PFSK-1 (cell line): ENCODE data around the gene CABLES2.

Experiments used
- FOXP2 ChIP-seq: optimal IDR thresholded peaks from 2 replicates; pipeline ENCODE3; 2011; ENCODE audit warnings: borderline replicate concordance, control low read depth, inconsistent platforms; ENCODE audit not compliant: insufficient read depth; ENCODE audit errors: extremely low read length, extremely low read depth
- POLR2AphosphoS5 ChIP-seq: IDR thresholded peaks from 2 replicates; pipeline ENCODE4 v1.6.1; 2012; ENCODE audit warnings: low read depth, mild to moderate bottlenecking, control low read depth, low read length, moderate library complexity
- SIN3A ChIP-seq: IDR thresholded peaks from 2 replicates; pipeline ENCODE4 v1.6.1; 2012; ENCODE audit warnings: mild to moderate bottlenecking, low read length, moderate library complexity, borderline replicate concordance; ENCODE audit not compliant: insufficient read depth
- TAF1 ChIP-seq: IDR thresholded peaks from 2 replicates; pipeline ENCODE4 v1.6.1; 2012; ENCODE audit warnings: low read length, control low read depth, borderline replicate concordance; ENCODE audit not compliant: insufficient read depth
- TF ChIP-seq, protein P1 (sequence below), 2 experiments: IDR thresholded peaks; 2 replicates each; pipeline versions ENCODE4 v1.6.1 to v1.8.0; 2011 to 2012; ENCODE audit warnings: low read depth in 2 of 2, low read length in 2 of 2, control low read depth in 1 of 2, inconsistent platforms in 1 of 2, mild to moderate bottlenecking in 1 of 2, moderate library complexity in 1 of 2; ENCODE audit not compliant: insufficient read depth in 1 of 2

CABLES2 gene

DNA sequence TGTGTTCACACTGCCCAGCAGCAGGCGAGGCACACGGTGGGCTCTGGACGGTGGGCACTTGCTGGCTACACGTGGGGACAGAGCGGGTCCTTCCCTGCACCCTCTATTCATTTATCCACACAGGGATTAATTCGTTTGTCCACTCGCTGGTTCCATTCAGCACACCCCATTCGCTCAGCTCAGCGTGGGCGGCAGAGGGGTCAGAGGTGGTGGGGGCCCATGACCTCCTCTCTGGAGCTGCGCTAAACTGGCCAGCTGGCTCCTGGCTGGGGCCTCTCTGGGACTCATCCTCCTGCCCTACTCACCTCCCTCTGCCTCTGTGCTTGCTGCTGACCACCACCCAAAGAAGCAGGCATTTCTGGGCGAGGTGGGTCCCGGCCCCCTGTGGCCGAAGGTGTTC, 41.7 kb upstream of the CABLES2 start:
- TF ChIP-seq, protein P1, sequence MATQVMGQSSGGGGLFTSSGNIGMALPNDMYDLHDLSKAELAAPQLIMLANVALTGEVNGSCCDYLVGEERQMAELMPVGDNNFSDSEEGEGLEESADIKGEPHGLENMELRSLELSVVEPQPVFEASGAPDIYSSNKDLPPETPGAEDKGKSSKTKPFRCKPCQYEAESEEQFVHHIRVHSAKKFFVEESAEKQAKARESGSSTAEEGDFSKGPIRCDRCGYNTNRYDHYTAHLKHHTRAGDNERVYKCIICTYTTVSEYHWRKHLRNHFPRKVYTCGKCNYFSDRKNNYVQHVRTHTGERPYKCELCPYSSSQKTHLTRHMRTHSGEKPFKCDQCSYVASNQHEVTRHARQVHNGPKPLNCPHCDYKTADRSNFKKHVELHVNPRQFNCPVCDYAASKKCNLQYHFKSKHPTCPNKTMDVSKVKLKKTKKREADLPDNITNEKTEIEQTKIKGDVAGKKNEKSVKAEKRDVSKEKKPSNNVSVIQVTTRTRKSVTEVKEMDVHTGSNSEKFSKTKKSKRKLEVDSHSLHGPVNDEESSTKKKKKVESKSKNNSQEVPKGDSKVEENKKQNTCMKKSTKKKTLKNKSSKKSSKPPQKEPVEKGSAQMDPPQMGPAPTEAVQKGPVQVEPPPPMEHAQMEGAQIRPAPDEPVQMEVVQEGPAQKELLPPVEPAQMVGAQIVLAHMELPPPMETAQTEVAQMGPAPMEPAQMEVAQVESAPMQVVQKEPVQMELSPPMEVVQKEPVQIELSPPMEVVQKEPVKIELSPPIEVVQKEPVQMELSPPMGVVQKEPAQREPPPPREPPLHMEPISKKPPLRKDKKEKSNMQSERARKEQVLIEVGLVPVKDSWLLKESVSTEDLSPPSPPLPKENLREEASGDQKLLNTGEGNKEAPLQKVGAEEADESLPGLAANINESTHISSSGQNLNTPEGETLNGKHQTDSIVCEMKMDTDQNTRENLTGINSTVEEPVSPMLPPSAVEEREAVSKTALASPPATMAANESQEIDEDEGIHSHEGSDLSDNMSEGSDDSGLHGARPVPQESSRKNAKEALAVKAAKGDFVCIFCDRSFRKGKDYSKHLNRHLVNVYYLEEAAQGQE (IDR thresholded peaks at IDR 0.05; ENCODE audit: insufficient read depth in 1 of 2, low read depth in 2 of 2, low read length in 2 of 2), result no peak
- TF ChIP-seq SIN3A (no peak), FOXP2 (no peak), TAF1 (no peak)

DNA sequence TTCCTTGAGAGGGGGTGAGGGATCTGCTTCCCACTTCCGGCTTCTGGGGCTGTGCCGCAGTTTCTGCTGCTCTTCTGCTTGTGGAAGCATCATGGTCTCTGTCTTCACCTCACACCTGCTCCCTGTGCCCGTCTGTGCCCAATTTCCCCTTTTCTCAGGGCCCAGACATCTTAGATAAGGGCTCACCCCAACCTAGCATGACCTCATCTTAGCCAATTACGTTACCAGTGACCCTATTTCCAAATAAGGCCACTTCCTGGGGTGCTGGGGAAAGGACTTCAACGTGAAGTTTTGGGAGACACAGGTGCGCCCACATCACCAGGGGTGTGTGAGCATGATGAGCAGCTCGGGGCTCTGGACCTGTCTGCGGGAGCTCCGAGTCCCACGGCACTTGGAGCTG, 41.0 kb upstream of the CABLES2 start:
- TF ChIP-seq, protein P1 (IDR thresholded peaks at IDR 0.05; ENCODE audit: insufficient read depth in 1 of 2, low read depth in 2 of 2, low read length in 2 of 2), result no peak
- TF ChIP-seq FOXP2, result no peak
- no peak for TF ChIP-seq TAF1
- no peak for TF ChIP-seq SIN3A
- no peak for TF ChIP-seq POLR2AphosphoS5

DNA sequence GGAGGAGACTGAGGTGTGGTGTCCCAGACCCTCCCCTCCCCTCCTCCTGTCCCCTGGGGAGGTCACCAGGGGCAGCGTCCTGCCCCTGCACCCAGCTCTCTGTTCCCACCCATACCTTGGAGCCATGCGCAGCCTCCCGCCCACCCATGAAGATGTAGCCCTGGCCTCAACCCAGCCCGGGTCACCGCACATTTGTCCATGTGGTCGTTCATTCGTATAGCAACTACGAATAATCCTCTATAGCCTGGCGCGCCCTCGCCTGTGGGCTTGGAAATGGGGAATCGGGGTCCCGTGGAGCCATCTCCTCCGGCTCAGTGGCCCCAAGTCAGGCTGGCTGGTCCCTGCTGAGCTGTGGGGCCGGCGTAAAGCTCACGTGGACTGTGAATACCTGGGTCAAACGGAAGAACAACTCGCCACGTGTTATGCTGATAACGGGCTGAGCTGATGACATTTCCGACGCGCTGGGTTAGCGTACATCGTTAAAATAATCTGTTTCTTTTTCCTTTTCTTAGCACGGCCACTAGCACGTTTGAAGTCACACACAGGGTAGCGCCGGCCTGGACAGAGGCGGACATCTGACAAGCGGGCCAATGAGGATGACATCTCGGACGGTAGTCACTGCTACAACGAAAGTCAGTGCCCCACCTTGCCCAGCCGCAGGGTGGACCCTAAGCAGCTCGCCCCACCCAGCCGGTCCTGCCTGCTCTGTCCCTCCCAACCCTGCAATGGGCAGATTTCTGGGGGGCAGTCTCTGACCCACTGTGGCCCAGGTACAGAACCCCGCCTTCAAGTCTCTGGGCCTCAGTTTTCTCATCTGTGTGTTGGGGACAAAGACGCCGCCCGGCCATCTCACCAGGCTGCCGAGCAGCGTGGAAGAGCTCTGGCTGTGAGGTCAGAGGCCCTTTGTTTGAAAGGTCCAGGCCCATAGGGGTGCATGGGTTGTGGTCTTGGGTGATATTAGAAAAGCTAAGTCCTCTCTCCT, 40.1 kb upstream of the CABLES2 start:
- no peak for TF ChIP-seq FOXP2
- TF ChIP-seq SIN3A, result no peak
- TF ChIP-seq POLR2AphosphoS5, result no peak
- TF ChIP-seq, protein P1 (IDR thresholded peaks at IDR 0.05; ENCODE audit: insufficient read depth in 1 of 2, low read depth in 2 of 2, low read length in 2 of 2), result no peak
- no peak for TF ChIP-seq TAF1

DNA sequence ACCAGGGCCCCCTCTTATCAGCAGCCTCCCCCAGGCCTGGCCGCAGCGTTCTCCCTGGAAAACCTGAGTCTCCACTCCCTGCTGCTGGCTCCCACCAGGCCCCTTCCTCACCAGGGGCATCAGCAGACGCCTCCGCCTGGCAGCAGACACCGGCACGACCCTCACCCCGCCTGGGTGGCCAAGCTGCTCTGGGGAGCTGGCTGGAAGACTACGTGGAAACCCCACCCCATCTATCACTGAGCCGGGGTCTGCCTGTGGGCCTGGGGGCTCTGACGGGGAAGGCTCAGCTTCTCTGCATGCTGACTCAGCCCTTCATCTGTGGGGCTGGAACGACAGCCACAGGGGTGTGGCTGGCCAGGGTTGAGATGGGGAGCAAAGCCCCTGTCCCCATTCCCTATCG, 39.4 kb upstream of the CABLES2 start:
- no peak for TF ChIP-seq FOXP2
- TF ChIP-seq TAF1, result no peak
- TF ChIP-seq POLR2AphosphoS5, result no peak
- TF ChIP-seq, protein P1 (IDR thresholded peaks at IDR 0.05; ENCODE audit: insufficient read depth in 1 of 2, low read depth in 2 of 2, low read length in 2 of 2), result no peak
- no peak for TF ChIP-seq SIN3A
